ENCODE results near the gene CPNE8.

CPNE8 gene

GRCh38 chr12:38886064-38886463 lies 19.3 kb downstream of the CPNE8 start:
- TF ChIP-seq GATA2 (IDR thresholded peaks at IDR 0.05; ENCODE audit: low read depth, low read length): peak; percentile 37; the same call in 1 of the 2 replicates
- no peak for TF ChIP-seq GATA3 (IDR thresholded peaks at IDR 0.05; ENCODE audit: low read depth, low read length)

GRCh38 chr12:38884666-38885065 lies 20.7 kb downstream of the CPNE8 start:
- no peak for TF ChIP-seq GATA3 (IDR thresholded peaks at IDR 0.05; ENCODE audit: low read depth, low read length)
- TF ChIP-seq GATA2 (IDR thresholded peaks at IDR 0.05; ENCODE audit: low read depth, low read length): no peak

GRCh38 chr12:38883629-38884134 lies 21.7 kb downstream of the CPNE8 start:
- no peak for TF ChIP-seq GATA2 (IDR thresholded peaks at IDR 0.05; ENCODE audit: low read depth, low read length)
- no peak for TF ChIP-seq GATA3 (IDR thresholded peaks at IDR 0.05; ENCODE audit: low read depth, low read length)

- TF ChIP-seq GATA2 (IDR thresholded peaks at IDR 0.05; ENCODE audit: low read depth, low read length) (no peak), GATA3 (IDR thresholded peaks at IDR 0.05; ENCODE audit: low read depth, low read length) (no peak)
Measured at GRCh38 chr12:38880288-38880687, 25.1 kb downstream of the CPNE8 start.

GRCh38 chr12:38878986-38879385 lies 26.4 kb downstream of the CPNE8 start:
- no peak for TF ChIP-seq GATA2 (IDR thresholded peaks at IDR 0.05; ENCODE audit: low read depth, low read length)
- no peak for TF ChIP-seq GATA3 (IDR thresholded peaks at IDR 0.05; ENCODE audit: low read depth, low read length)

GRCh38 chr12:38878333-38878705 lies 27.1 kb downstream of the CPNE8 start:
- TF ChIP-seq GATA2 (IDR thresholded peaks at IDR 0.05; ENCODE audit: low read depth, low read length): no peak
- TF ChIP-seq GATA3 (IDR thresholded peaks at IDR 0.05; ENCODE audit: low read depth, low read length): no peak

GRCh38 chr12:38875586-38876228 lies 29.7 kb downstream of the CPNE8 start:
- TF ChIP-seq GATA2 (IDR thresholded peaks at IDR 0.05; ENCODE audit: low read depth, low read length) (no peak), GATA3 (IDR thresholded peaks at IDR 0.05; ENCODE audit: low read depth, low read length) (no peak)

- TF ChIP-seq GATA3 (IDR thresholded peaks at IDR 0.05; ENCODE audit: low read depth, low read length) (no peak), GATA2 (IDR thresholded peaks at IDR 0.05; ENCODE audit: low read depth, low read length) (no peak)
Measured at GRCh38 chr12:38872561-38872960, 32.8 kb downstream of the CPNE8 start.

GRCh38 chr12:38872156-38872555 lies 33.2 kb downstream of the CPNE8 start:
- TF ChIP-seq GATA3 (IDR thresholded peaks at IDR 0.05; ENCODE audit: low read depth, low read length) (no peak), GATA2 (IDR thresholded peaks at IDR 0.05; ENCODE audit: low read depth, low read length) (no peak)

GRCh38 chr12:38869036-38869435 lies 36.4 kb downstream of the CPNE8 start:
- TF ChIP-seq GATA3 (IDR thresholded peaks at IDR 0.05; ENCODE audit: low read depth, low read length): no peak
- TF ChIP-seq GATA2 (IDR thresholded peaks at IDR 0.05; ENCODE audit: low read depth, low read length): no peak

GRCh38 chr12:38850461-38850860 lies 54.9 kb downstream of the CPNE8 start:
- TF ChIP-seq GATA3 (IDR thresholded peaks at IDR 0.05; ENCODE audit: low read depth, low read length) (no peak), GATA2 (IDR thresholded peaks at IDR 0.05; ENCODE audit: low read depth, low read length) (no peak)

GRCh38 chr12:38847247-38847646 lies 58.1 kb downstream of the CPNE8 start:
- TF ChIP-seq GATA2 (IDR thresholded peaks at IDR 0.05; ENCODE audit: low read depth, low read length): no peak
- no peak for TF ChIP-seq GATA3 (IDR thresholded peaks at IDR 0.05; ENCODE audit: low read depth, low read length)

GRCh38 chr12:38844267-38844666 lies 61.1 kb downstream of the CPNE8 start:
- no peak for TF ChIP-seq GATA2 (IDR thresholded peaks at IDR 0.05; ENCODE audit: low read depth, low read length)
- no peak for TF ChIP-seq GATA3 (IDR thresholded peaks at IDR 0.05; ENCODE audit: low read depth, low read length)

GRCh38 chr12:38838056-38838850 lies 67.1 kb downstream of the CPNE8 start:
- TF ChIP-seq GATA2 (IDR thresholded peaks at IDR 0.05; ENCODE audit: low read depth, low read length) (no peak), GATA3 (IDR thresholded peaks at IDR 0.05; ENCODE audit: low read depth, low read length) (no peak)

- TF ChIP-seq GATA3 (IDR thresholded peaks at IDR 0.05; ENCODE audit: low read depth, low read length): no peak
- no peak for TF ChIP-seq GATA2 (IDR thresholded peaks at IDR 0.05; ENCODE audit: low read depth, low read length)
Measured at GRCh38 chr12:38831715-38832114, 73.7 kb downstream of the CPNE8 start.
